AML-193 (cell line): Measurements from ENCODE around the gene DGKH.

Experiments used
- DNase-seq, 2 experiments: peaks; one replicate each; lab custom pipeline; 2025; lab: John Stamatoyannopoulos, UW

Gene DGKH

GRCh38 chr13:42277618-42278276 is 229.3 kb downstream of the DGKH start:
- DNase-seq = no peak

DNA sequence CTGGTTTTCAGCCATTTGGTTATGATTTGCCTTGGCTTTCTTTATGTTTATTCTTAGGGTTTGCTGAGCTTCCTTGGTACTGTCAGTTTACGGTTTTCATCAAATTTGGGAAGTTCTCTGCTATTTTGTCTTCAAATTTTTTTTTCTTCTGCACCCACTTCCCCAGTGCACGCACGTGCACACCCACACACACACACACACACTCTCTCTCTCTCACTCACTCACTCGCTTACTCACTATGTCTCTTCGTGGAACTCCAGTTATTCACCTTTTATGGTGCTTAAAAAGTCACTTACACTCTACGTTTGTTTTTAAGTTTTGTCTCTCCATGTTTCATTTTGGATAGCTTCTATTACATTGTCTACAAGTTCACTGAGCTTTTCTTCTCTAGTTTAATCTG is 230.6 kb downstream of the DGKH start:
- DNase-seq = peak; percentile 29 to 42

GRCh38 chr13:42279986-42280385 is 231.5 kb downstream of the DGKH start:
- DNase-seq = no peak

- no peak for DNase-seq
Observed at GRCh38 chr13:42280537-42280936, 232.1 kb downstream of the DGKH start.

DNA sequence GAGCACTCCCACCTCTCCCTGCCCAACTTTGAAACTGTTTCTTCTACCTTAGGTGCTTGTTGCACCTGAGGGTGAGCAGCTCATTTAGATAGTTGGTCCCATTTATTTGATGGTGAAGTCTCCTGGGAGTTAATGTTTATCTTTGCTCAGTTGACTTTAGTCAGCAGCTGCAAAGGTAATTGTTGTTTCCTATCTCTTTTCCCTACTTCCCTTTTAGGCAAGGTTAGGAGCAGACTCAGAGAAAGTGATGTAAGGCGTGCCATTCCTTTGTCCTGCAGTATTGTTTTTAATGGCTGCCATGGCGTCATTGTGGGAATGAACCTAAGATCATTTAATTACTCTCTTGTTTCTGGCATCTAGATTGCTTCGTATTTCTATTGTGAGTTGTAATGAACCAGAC is 235.1 kb downstream of the DGKH start:
- DNase-seq = no peak

DNA sequence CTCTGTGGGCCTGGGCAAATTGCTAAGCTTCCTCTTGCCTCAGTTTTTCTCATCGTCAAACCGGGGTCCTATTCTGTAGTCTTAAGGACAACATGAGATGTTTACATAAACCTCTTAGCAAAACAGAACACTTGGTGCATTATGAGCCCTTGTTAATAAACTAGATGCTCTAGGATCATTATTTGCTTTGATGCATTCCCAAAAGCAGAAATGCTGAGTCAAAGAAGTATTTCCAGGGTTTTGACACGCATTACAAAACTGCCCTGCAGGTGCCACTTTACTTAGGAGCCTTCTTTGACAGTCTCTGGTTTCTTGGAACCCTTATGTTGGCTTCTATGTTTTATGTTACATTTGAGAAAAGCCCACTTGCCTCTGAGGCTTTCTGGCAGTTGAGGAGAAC is 235.6 kb downstream of the DGKH start:
- no peak for DNase-seq
